HG03280 (cell line): ENCODE measurements around the gene RNF224.

Source experiments
- ATAC-seq: cut with Tn5 transposase; IDR thresholded peaks from one replicate; pipeline ENCODE4 v1.9.1; 2021; ENCODE audit warnings: mild to moderate bottlenecking, moderate library complexity; ENCODE audit not compliant: unreplicated experiment

Gene RNF224

DNA sequence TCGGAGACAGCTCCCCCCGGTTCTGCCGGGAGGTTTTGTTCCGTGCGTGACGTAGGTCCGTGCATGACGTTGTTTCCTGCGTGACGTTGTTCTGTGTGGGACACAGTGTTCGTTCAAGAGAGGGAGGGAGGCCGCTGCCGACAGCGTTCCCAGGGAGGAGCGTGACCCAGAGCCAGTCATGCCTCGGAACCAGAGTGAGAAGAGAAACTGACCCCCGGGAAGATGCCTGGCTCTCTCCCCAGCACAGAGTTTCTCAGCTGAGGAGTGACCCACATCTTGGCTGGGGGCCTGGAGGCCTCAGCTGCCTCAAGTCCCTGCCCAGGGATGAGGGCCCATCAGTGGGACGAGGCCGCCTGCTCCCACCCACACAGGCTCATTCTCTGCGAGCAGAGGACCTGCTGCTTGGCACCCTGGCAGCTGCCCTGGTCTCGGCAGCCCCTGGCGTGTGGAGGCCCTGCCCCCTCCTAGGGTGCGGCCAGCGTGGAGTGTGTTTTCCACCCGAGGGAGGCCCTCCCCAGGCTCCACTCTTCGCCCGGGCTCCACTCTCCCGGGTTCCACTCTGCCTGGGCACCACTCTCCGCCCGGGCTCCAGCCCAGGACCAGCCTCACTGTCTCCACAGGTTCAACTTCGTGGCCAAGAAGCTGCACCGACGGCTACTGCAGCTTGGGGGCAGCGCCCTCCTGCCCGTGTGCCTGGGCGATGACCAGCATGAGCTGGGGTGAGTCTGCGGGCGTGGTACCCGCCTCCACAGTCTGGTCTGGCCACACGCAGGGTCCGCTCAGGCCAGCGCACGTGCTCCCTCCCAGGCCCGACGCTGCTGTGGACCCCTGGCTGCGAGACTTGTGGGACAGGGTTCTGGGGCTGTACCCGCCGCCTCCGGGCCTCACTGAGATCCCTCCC lies 13.9 kb upstream of the RNF224 start:
- ATAC-seq, result no peak

DNA sequence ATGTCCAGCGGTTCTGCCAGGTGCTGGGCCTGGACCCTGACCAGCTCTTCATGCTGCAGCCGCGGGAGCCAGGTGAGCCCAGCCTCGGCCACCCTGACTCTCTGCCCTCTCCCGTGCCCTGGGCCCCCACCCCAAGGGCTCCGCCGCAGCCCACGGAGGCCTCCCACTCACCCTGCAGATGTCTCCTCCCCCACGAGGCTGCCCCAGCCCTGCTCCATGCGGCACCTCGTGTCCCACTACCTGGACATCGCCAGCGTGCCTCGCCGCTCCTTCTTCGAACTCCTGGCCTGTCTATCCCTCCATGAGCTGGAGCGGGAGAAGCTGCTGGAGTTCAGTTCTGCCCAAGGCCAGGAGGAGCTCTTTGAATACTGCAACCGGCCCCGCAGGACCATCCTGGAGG lies 12.7 kb upstream of the RNF224 start:
- no peak for ATAC-seq

DNA sequence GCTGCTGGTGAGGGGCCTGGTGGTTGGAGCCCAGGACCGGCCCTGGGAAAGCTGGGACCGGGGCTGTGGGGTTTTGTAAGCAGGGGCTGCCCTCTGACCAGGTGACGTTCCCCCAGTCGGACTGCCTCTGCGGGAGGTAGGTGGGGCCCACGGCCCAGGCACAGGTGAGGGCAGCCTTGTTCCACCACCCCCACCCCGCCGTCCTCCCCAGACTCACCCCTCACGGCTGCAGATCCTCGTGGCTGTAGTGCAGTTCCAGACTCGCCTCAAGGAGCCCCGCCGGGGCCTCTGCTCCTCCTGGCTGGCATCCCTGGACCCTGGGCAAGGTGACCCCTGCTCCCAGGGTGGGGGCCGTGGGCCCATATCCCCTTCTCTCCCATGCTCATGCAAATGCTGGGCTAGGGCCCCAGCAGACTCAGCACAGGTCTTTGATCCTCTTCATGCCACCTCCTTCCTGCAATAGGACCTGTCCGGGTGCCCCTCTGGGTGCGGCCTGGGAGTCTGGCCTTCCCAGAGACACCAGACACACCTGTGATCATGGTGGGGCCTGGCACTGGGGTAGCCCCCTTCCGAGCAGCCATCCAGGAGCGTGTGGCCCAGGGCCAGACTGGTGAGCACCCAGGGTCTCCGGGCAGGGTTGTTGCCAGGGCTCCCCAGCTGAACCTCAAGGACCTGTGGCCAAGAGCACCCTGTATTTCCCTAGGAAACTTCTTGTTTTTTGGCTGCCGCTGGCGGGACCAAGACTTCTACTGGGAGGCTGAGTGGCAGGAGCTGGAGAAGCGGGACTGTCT lies 11.9 kb upstream of the RNF224 start:
- no peak for ATAC-seq

DNA sequence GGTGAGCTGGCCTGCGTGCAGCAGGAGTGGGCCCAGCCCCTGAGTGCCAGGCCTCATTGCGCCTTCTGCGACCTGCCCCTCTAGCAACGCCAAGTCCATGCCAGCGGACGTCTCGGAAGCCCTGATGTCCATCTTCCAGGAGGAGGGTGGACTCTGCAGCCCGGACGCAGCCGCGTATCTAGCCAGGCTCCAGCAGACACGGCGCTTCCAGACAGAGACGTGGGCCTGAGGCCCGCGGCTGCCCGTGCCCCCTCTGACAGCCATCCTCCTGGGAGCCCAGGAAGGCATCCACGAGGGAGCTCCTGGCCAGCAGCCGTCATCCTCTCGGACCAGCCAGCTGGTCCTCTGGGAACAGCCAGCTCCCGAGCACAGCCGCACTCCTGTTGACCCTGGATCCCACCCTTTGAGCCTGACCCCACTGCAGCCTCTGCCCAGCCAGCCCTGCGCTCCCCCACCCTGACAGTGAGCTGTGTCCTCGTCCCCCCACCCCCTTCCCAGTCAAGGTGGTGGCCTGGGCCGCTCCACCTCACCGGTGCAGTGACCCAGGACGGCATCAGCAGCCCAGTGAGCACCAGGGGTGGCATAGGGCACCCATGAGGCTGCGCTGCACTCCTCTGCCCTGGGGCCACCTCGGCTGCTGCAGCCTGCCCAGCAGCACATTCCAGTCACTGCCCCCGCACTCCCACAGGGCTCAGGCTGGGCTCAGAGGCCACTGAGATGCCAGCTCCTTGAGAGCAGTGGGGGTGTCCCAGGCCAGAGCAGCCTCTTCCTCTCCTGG lies 10.9 kb upstream of the RNF224 start:
- no peak for ATAC-seq

DNA sequence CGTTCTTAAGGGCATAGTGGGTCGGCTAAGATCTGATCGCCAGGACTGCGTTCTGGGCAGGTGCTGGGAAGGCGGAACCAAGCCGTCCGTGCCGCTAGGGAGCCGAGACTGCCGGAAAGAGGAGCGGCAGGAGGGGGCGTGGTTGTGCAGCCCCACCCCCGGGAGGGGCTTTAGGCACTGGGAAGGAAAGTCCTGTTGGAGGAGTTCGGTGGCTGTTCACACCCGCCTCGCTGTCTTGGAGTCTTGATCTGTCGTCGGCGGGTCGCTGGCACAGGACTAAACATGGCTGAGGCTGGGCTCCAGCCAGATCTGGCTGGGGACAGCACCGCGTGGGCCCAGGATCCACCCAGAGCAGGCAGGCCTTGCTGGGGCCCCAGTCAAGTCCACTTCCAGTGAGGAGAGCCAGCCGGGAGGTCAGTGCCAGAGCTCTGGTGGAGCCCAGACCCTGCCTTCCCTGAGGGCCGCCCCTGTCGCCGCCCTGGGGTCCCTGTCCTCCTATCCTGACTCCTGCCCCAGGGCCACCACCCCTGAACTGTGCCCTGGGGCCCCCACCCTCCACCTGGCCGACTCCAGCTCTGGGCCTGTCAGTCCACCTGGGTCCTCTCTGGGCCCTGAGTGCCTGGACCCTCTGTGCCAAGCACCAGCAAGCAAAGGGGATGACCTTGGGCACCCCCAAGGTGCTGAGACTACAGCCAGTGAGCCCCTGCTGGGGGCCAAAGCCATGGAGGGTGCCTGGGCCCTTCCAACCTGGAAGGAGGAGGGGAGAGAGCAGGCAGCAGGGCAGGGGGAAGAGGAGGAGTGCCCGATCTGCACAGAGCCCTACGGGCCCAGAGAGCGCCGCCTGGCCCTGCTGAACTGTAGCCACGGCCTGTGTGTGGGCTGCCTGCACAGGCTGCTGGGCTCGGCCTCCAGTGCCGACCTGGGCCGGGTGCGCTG lies 9.8 kb upstream of the RNF224 start:
- ATAC-seq, result no peak

DNA sequence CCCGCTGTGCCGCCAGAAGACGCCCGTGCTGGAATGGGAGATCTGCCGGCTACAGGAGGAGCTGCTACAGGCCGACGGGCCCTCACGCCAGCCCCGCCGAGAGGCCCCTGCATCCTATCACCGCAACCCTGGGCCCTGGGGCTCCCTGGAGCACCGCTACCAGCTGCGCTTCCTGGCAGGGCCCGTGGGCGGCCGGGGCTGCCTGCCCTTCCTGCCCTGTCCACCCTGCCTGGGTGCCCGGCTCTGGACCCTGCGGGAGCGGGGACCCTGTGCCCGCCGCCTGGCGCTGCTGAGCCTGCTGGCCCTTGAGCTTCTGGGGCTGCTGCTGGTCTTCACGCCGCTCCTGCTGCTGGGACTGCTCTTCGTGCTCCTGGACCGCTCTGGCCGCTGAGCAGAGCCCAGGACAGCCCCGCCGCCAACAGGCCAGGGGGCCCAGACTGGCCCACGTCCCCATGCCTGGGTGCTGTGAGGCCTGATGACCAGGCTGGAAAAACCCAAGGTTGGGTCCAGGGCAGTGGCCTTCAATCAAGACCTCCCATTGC lies 9.0 kb upstream of the RNF224 start:
- ATAC-seq, result no peak

DNA sequence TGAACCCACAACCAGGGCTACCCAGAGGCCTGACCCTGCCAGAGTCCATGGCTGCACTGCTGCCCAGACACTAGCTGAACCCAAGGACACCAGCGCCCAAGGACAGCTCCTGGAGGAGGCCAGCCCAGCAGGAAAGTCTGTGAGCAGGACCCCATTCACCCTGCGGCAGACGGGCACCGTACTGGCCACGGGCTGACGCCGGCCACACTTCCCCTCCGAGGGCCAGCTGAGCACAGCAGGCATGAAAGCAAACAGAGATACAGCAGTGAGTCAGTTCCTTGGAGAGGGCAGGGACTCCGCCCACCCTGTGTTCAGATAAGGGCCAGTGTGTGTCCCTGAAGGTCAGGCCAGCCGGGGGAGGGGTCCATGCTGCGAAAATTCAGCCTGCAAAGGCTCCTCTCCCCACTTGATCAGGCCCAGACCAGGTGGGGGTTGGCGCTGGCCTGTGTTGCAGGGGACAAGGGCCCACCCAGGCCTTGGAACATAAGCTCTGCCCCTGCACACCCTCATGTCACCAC lies 8.5 kb upstream of the RNF224 start:
- ATAC-seq, result no peak

DNA sequence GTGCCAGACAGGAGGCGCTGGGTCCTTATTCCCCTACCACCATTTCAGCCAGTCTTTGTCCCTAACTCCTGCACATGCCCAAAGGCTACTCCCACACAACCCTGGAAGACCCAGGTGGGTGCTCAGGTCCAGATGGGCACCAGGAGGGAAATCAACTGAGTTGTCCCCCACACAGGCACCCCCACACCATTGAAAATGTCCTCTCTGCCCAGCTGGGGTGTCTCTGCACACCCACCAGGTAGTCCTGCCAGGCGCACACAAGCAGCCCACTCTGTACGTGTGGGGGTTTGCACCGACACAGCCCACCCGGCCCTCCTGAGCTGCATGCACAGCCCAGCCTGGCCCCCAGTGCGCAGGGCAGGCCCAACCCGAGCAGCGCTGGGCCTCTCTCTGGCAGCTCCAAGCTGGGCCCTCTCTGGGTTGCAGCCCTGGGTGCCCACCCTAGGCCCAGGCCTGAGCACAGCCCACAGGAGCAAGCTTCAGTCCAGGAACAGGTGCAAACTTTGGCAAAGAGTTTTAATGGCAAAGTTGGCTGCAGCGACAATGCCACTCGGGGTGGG lies 7.5 kb upstream of the RNF224 start:
- ATAC-seq, result no peak

DNA sequence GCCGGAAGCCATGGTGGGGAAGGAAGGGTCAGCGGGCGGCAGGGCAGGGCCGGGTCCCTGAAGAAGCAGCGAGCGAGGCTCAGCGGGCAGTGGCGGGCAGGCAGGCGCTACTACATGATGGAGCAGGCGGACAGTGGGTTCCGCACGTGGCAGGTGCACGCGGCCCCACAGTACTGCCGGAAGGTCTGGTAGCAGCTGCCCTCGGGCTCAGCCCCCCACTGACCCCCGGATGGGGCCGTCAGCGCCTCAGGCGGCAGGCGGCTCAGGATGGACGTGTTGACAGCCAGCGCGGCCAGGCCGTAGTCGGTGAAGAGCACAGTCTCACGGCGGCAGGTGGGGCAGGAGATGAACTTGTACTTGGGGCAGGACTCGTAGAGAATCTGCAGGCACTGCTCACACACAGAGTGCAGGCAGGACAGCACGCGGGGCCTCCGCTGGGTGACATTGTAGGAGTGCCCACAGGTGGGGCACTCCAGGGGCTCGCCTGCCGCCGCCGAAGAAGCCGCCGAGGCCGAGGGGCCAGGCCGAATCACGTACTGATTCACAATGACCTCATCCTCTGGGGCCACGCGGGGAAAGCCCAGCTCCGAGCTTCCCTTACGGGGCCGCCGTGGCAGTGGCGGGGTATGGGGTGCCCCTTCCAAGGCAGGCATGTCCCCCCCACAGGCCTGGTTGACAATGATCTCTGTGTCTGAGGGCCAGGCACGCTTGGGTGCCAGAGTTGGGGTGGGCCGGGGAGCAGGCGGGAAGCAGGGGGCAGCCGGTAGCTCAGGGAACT lies 6.8 kb upstream of the RNF224 start:
- no peak for ATAC-seq

DNA sequence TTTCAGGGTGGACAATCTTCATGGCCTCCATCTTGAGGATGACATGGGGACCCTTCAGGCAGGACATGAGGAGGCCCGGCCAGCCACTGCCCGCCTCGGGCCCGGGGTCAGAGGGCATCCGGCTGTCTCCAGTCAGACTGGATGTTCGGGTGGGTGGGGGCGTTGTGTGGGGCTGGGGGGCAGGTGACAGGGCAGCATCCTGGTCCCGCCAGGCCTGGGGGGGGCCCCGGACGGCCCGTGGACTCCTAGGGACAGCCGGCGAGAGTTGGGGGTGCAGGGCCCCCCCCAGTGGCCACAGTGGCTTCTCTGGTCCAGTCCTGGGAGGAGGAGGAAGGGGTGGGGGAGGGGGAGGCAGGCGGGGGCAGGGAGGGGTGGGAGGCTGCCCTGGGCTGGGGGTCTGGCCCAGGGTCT lies 6.2 kb upstream of the RNF224 start:
- no peak for ATAC-seq

DNA sequence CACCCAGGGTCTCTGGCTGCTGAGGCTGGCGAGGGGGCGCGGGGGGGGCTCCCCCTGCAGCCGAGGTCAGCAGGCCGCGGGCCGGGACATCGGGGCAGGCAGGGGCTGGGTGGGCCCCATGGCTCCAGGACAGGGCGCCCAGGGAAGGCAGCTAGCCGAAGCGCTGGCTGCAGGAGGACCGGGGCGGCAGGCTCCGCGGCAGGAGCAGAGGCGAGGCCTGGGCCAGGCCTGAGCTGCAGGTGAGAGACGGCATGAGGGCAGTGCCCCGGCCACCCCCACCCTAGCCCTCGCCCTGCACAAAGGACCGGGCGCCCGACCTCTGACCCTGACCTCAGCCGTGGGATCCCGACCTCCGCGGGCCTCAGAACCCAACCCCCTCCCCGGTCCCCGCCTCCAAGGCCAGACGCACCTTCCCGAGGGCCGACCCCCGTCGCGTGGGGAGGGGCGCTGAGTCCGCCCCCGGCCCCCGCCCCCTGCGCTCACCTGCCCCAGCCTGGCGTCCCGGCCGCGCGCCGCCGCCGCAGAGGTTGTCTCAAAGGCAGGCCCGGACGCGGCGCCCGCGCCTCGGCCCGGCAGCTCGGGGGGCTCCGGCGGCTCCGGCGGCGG lies 5.7 kb upstream of the RNF224 start:
- ATAC-seq, result no peak

DNA sequence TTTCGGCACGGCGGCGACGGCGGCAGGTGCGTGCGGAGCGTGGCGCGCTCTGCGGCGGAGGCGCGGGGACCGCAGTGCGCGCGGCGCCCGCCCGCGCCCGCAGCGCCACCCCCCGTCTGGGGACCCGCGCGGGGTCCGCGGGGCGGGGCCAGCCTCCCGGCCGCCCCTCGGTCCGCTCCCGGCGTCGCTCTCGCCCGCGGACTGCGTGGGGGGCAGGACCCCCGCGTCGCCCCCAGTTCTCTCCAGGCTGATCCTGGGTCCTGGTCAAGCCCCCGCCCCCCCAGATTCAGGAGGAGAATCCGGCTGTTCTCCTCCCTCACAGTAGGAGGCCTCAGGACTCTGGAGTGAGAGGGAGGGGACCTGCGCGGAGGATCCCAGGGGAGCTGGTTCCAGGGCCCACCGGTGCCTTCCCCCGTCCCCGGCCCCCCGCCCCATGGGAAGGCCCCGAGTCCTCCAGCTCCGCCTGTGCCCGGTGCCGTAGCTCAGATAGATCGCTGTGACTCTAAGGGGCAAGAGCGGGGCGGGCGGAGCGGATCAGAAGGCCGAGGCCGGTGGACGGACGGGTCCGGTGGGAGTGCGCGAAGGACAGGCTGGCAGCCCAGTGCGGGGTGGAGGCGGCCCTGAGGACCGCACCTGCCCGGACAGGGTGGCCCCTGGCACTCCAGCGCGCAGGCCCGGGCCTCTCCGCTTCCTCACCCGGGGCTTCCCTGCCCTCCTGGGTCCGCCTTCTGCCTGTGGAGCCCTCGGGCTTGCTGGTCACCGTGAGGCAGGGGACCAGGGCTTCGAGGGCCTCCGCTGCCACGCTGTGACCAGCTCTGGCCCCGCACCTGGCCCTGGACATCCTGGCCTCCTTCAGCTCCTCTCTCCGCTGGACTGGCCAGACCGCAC lies 4.9 kb upstream of the RNF224 start, which contains the start of gene RNF208:
Gene RNF208 (minus strand): TSS at position 51 of the 888 bp plus-strand sequence. CDS start 1,028 bp downstream, outside the sequence.
- no peak for ATAC-seq

DNA sequence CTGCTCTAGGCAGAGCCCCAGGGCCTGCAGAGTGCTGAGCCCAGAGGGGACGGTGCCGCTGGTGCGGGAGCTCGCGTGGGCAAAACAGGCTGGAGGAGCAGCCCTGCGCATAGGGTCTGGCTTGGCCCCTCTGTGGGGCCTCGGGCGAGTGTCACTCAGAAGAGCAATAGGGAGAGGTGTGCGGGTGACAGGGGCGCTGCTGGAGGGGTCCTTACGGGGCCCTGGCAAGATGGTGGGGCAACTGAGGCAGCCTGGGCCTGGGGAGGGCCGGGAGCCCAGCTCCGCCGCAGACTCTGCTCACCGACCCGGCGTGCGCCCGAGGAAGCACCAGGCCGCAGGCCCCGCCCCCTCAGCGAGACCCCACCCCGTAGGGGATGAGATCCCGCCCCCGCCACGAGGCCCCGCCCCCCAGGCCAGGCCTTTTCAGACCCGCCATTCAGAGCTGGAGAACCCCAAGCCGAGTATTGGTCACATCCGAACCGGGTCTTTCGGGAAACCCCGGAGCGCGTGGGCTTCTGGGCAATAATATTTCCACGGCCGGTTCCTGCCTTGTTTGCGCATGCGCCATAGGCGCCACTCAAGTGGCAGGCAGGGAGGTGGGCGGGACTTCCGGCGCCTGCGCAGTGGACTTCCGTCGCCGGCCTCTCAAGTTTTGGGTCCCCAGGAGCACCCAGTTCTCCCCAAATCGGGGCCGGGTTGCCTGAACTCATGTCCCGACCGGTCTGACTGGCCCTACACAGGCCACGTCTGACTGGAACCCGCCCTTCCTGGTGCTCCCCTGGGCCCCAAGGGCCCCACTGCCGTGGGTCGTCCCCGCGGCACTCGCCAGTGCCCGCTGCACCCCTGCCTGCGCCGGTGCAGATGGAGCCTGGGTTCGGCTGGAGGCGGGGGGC lies 4.0 kb upstream of the RNF224 start:
- peak; percentile 78 for ATAC-seq

DNA sequence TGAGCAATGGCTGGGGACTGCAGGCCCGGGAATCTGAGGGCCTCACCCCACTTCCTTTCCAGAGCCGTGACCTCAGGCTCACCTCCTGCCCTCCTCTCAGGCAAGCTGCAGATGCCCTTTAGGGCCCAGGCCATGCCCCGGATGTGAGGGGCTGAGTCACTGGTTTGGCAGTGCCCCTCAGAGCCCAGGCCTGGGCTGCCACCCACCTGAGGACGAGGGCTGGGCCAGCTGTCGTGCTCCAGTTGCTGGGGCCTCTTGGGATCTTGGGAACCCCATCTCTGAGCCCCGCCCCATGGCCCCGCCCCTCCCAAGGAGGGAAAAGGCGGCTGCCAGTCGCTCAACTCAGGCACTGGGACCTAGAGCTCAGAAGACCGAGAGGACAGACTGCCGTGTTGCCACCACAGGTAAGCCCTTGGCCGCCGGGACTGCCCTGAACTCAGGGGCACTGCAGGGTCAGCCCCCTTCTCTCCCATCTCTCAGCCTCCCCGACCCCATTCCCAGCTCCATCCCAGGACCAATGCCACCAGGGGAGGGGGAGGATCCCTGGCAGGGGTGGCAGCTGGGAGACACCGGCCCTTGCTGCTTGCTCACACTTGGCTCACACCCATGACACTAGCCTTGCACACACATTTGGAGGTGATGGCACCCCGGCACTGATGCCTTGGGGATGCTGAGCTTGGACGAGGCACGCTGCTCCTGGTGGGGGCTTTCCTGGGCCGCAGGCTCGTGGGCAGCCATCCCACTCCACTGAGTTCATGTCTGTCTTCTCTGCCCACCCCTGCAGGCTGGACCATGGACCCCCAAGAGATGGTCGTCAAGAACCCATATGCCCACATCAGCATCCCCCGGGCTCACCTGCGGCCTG lies 2.2 kb upstream of the RNF224 start, which contains the start of gene CYSRT1:
Gene CYSRT1 (plus strand): TSS at position 345 of the 865 bp plus-strand sequence. CDS start 448 bp downstream, at position 793.
- ATAC-seq, result no peak
